Measurements from ENCODE around the gene MSMB.

The MSMB gene

GRCh38 chr10:46031648-46032532 lies 14.2 kb downstream of the MSMB start:
- DNase-seq (ENCODE audit: low spot score) = no peak
- Histone ChIP-seq H3K27ac (no peak overlapping the region), H3K4me3 (no peak overlapping the region)
- TF ChIP-seq CTCF (IDR thresholded peaks at IDR 0.05) = no peak

- Histone ChIP-seq H3K27ac (peak within 1 kb of the TSS; percentile 88 to 93), H3K4me3 (peak within 1 kb of the TSS; percentile 83)
- peak; percentile 97 for DNase-seq (ENCODE audit: low spot score)
- TF ChIP-seq CTCF (IDR thresholded peaks at IDR 0.05) = peak; percentile 39
Measured at GRCh38 chr10:46030091-46030937, 15.8 kb downstream of the MSMB start, which contains the start of gene NCOA4. Gene NCOA4, minus strand, starts transcription at chr10:46030623. Its CDS starts 13,943 bp downstream, at chr10:46016680.

GRCh38 chr10:46029461-46030030 lies 16.5 kb downstream of the MSMB start:
- DNase-seq (ENCODE audit: low spot score) = no peak
- peak overlapping the region; percentile 88 to 93 for H3K27ac ChIP-seq
- H3K4me3 ChIP-seq = peak overlapping the region; percentile 83
- no peak for TF ChIP-seq CTCF (IDR thresholded peaks at IDR 0.05)

GRCh38 chr10:46028584-46029460 lies 17.2 kb downstream of the MSMB start:
- DNase-seq (ENCODE audit: low spot score) = no peak
- Histone ChIP-seq H3K27ac (no peak overlapping the region), H3K4me3 (peak overlapping the region; percentile 83)
- no peak for TF ChIP-seq CTCF (IDR thresholded peaks at IDR 0.05)

GRCh38 chr10:46026106-46026505 lies 20.0 kb downstream of the MSMB start:
- no peak overlapping the region for H3K4me3 ChIP-seq
- no peak overlapping the region for H3K27ac ChIP-seq
- no peak for DNase-seq (ENCODE audit: low spot score)
- TF ChIP-seq CTCF (IDR thresholded peaks at IDR 0.05) = no peak

- no peak for DNase-seq (ENCODE audit: low spot score)
- Histone ChIP-seq H3K4me3 (no peak overlapping the region), H3K27ac (no peak overlapping the region)
- no peak for TF ChIP-seq CTCF (IDR thresholded peaks at IDR 0.05)
Measured at GRCh38 chr10:46025406-46025805, 20.7 kb downstream of the MSMB start.
